HepG2 (cell line): ENCODE results near the gene UBE2QL1.

Experiments used
- ATF2 ChIP-seq: sonication (generic); formaldehyde crosslinking; IDR thresholded peaks from 2 replicates; pipeline ENCODE4 v1.4.0; 2020; ENCODE audit warnings: missing genetic modification reagents
- CREB3 ChIP-seq: sonication (generic); formaldehyde crosslinking; IDR thresholded peaks from 2 replicates; pipeline ENCODE4 v1.5.0; 2020; ENCODE audit warnings: missing genetic modification reagents
- SP1 ChIP-seq, 2 experiments: fragments of 450-650 bp in 1 of 2; sonication (generic) in 1 of 2; formaldehyde crosslinking in 1 of 2; IDR thresholded peaks; 2 replicates each; pipeline versions ENCODE4 v1.4.0 to v1.6.1; 2016 to 2020; ENCODE audit warnings: missing genetic modification reagents in 1 of 2
- ZNF124 ChIP-seq: sonication (generic); formaldehyde crosslinking; IDR thresholded peaks from 2 replicates; pipeline ENCODE4 v1.4.0; 2020; ENCODE audit warnings: missing genetic modification reagents

- no peak for TF ChIP-seq ZNF124
- TF ChIP-seq CREB3: no peak
- TF ChIP-seq SP1 (IDR thresholded peaks at IDR 0.05): no peak
- TF ChIP-seq SP1 (CRISPR knock-in tag; IDR thresholded peaks at IDR 0.05): no peak
- no peak for TF ChIP-seq ATF2 (CRISPR knock-in tag)
Observed at GRCh38 chr5:6424110-6424659, 24.5 kb upstream of the UBE2QL1 start.
